Activated T-helper 1 cell treated with anti-CD3 and anti-CD28 coated beads, Interleukin-12 subunit alpha, Interleukin-12 subunit beta, Interleukin-2, Interleukin-4 antibody, amounts not matched to agents 30 ng/mL and 10 ng/mL and 1 ng/mL, durations not matched to agents 14 hours and 24 hours and 36 hours (primary cell): Measurements from ENCODE around the gene CACNA1E. TPM values are rescaled to one million over a fixed set of nuclear protein-coding genes. Genes with fewer than 3 reads are reported as not detected.

Experiments used
- DNase-seq: peaks from one replicate; pipeline ENCODE4 v3.0.0; 2021; ENCODE audit warnings: low spot score
- H3K27ac Mint-ChIP-seq: one replicate; pipeline ENCODE4 v1.8.0; 2021; ENCODE audit warnings: mild to moderate bottlenecking, mixed read lengths
- H3K27me3 Mint-ChIP-seq: one replicate; pipeline ENCODE4 v1.8.0; 2022; ENCODE audit warnings: mild to moderate bottlenecking, moderate library complexity, mixed read lengths; ENCODE audit not compliant: insufficient read depth
- H3K36me3 Mint-ChIP-seq: one replicate; pipeline ENCODE4 v1.8.0; 2021; ENCODE audit warnings: low read depth, mixed read lengths
- H3K4me1 Mint-ChIP-seq: one replicate; pipeline ENCODE4 v1.8.0; 2021; ENCODE audit warnings: low read depth, mixed read lengths
- H3K4me3 Mint-ChIP-seq: one replicate; pipeline ENCODE4 v1.8.0; 2021; ENCODE audit warnings: mild to moderate bottlenecking, moderate library complexity, mixed read lengths
- H3K9me3 Mint-ChIP-seq: one replicate; pipeline ENCODE4 v1.8.0; 2021; ENCODE audit warnings: mixed read lengths
- intact Hi-C: fragments of 100-400 bp; cut with micrococcal nuclease; formaldehyde crosslinking; loops from one replicate; pipeline ENCODE4 v1.15.1; 2024
- total RNA-seq: library from RNA; stranded (reverse); gene quantifications from 2 replicates; pipeline ENCODE4 v1.2.3, GENCODE V29; 2022

Gene CACNA1E
- total RNA-seq, 1 donor from 2014 or later: not detected

DNA sequence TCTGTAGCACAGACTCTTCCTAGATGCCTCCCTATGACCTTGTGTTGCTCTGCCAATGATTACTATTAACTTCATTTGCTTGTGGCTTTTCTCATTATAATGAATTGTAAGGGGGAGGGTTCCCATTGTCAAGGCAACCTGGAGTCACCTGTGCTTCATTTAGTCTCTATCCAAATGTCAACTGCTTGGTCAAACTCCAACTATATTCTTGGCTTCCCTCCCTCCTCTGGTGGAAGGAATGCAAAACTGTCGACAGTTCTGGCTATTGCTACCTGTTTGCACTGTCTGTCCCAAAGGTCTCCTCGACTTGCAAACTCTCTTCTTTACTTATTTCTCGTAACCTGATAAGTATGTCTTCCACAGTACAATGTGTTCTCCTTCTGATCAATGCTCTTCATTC, 100.3 kb downstream of the CACNA1E start:
- Mint-ChIP-seq H3K27ac (no peak overlapping the region), H3K4me1 (no peaks in the 10 kb centered on the region), H3K36me3 (no peaks in the 10 kb centered on the region), H3K27me3 (peaks cover 4% of the 10 kb centered on the region), H3K4me3 (no peak overlapping the region), H3K9me3 (no peaks in the 10 kb centered on the region)
- intact Hi-C loops: no loop called here
- DNase-seq: no peak

DNA sequence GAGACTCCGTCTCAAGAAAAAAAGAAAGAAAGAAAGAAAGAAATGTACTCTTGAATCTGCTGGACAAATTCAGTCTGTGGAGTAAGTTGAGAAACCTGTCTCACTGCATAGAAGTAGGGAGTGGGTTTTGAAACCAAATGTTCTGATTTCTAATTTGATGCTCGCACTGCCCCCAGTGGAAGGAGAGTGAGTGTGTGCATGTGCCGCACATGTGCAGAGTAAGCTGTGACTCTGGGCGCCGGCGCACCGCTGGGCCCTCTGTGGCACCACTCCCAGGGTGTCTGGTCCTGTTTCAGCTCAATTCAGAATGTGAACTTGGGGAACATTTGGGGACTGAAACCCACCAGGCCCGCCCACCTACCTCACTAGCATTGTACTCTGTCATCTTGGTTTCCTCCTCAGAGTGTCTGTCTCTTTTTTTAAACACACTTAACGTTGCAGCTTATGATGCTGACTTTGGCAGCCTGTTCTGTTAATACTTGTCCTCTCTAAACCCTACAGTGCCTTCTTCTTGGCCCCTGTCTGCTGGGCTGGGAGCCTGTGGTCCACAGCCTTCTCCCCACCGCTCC, 104.6 kb downstream of the CACNA1E start:
- H3K36me3 Mint-ChIP-seq: no peaks in the 10 kb centered on the region
- no peak overlapping the region for H3K27ac Mint-ChIP-seq
- peaks cover 7% of the 10 kb centered on the region for H3K27me3 Mint-ChIP-seq
- DNase-seq: no peak
- H3K4me3 Mint-ChIP-seq: no peak overlapping the region
- intact Hi-C loops: no loop called here
- H3K4me1 Mint-ChIP-seq: no peaks in the 10 kb centered on the region
- H3K9me3 Mint-ChIP-seq: no peaks in the 10 kb centered on the region

DNA sequence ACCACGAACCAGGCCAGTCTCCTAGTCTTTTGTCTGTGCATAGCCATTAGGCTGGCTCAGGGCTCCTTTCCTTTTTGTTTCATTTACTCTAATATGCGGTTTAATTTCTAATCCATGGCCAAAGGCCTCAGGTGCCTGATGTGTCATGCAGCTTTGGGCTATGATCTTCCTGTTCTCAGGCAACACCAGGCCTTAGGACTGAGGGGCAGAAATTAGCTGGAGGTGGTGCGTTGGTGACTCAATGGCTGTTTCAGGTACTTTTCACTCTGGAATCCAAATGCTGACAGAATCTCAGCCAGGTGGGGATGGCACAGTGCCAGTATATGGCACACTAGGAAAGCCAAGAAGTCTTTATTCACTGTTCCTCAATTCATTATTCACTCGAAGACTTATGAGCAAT, 105.3 kb downstream of the CACNA1E start:
- intact Hi-C loops: no loop called here
- H3K9me3 Mint-ChIP-seq: no peaks in the 10 kb centered on the region
- DNase-seq: no peak
- H3K36me3 Mint-ChIP-seq: no peaks in the 10 kb centered on the region
- no peak overlapping the region for H3K4me3 Mint-ChIP-seq
- no peak overlapping the region for H3K27ac Mint-ChIP-seq
- H3K4me1 Mint-ChIP-seq: no peaks in the 10 kb centered on the region
- peaks cover 5% of the 10 kb centered on the region for H3K27me3 Mint-ChIP-seq

DNA sequence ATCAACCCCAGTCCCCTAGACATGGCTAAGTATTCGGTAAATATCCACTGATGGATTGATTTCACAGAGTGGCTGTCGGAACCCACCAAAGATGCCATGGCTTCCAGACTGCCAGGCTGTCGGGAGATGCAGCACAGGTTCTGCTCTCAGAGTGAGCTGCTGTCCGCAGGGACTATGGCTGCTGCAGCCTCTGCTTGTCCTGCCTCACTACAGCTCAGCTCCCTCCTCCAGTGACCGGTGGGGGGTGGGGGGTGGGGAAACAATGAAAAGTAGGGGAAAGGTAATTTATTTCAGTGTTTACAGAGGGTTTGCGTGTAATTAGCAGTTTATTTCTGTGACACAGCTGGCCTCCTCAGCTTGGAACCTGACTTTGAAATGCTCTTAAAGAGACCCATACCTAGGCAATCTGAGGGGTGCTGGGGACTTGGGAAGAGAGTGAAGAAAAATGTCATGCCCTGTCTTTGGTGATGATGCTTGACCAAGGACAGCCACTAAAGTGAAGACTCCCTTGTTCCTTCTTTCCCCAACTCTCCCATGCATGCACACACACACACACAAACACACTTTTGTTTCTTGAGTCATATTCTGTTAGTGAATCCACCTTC, 109.0 kb downstream of the CACNA1E start:
- Mint-ChIP-seq H3K4me1 (no peaks in the 10 kb centered on the region), H3K27me3 (peaks cover 5% of the 10 kb centered on the region), H3K4me3 (no peak overlapping the region), H3K9me3 (no peaks in the 10 kb centered on the region), H3K27ac (no peak overlapping the region), H3K36me3 (no peaks in the 10 kb centered on the region)
- no peak for DNase-seq
- intact Hi-C loops: no loop called here

DNA sequence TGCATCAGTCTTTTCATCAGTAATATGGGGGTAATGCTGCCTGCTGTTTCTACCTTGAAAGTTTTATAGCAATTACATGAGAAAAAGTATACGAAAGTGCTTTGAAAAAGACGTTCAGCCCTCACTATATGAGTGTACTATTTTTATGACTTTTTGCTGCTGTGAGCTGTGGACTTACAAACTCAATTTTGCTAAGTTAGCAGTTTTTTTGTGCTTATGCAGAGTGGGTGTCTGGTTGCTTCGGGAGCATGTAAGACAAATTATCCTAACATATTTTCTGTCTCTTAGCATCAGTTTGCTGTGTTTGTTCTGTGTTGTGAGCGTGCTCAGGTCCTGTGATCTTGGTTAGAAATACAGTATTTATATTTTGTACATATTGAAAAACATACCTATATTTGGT, 109.7 kb downstream of the CACNA1E start:
- no peaks in the 10 kb centered on the region for H3K36me3 Mint-ChIP-seq
- intact Hi-C loops: no loop called here
- no peaks in the 10 kb centered on the region for H3K9me3 Mint-ChIP-seq
- no peaks in the 10 kb centered on the region for H3K4me1 Mint-ChIP-seq
- H3K27ac Mint-ChIP-seq: no peak overlapping the region
- no peak for DNase-seq
- no peak overlapping the region for H3K4me3 Mint-ChIP-seq
- peaks cover 5% of the 10 kb centered on the region for H3K27me3 Mint-ChIP-seq

DNA sequence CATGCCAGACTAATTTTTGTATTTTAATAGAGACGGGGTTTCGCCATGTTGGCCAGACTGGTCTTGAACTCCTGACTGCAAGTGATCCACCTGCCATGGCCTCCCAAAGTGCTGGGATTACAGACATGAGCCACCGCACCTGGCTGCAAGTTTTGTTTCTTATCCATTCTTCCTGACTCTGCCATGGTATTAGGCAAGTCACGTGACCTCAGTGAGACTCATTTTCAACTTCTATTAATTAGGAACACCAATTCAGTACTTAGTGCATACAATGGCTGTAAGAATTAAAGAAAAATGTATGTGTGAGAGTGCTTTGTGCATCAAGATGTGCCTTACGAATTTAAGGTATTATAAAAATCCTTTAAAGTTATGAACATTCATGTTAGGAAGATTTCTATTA, 111.2 kb downstream of the CACNA1E start:
- H3K9me3 Mint-ChIP-seq: no peaks in the 10 kb centered on the region
- peaks cover 5% of the 10 kb centered on the region for H3K27me3 Mint-ChIP-seq
- no peaks in the 10 kb centered on the region for H3K4me1 Mint-ChIP-seq
- intact Hi-C loops: no loop called here
- no peak overlapping the region for H3K27ac Mint-ChIP-seq
- DNase-seq: no peak
- no peaks in the 10 kb centered on the region for H3K36me3 Mint-ChIP-seq
- no peak overlapping the region for H3K4me3 Mint-ChIP-seq

DNA sequence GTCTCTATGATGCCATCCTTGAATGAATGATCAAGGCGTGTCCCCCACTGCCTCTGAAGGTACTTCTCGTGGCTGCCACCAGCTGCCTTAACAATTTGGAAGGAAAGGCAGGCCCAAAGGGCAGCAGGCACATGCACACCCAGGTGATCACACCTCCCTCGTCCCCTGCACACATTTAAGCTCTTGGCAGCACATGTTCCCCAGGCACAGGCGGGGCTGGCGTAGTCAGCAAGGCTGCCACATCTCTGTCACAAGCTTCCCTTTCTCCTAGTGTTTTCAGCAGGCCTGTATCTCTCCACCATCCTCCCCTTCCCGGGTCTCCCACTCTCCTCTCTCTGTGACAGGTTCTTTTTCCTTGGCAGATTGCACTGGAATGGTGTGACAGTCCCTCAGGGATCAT, 111.9 kb downstream of the CACNA1E start:
- peaks cover 5% of the 10 kb centered on the region for H3K27me3 Mint-ChIP-seq
- no peak overlapping the region for H3K4me3 Mint-ChIP-seq
- no peak overlapping the region for H3K27ac Mint-ChIP-seq
- DNase-seq: no peak
- H3K4me1 Mint-ChIP-seq: no peaks in the 10 kb centered on the region
- intact Hi-C loops: no loop called here
- no peaks in the 10 kb centered on the region for H3K36me3 Mint-ChIP-seq
- no peaks in the 10 kb centered on the region for H3K9me3 Mint-ChIP-seq

DNA sequence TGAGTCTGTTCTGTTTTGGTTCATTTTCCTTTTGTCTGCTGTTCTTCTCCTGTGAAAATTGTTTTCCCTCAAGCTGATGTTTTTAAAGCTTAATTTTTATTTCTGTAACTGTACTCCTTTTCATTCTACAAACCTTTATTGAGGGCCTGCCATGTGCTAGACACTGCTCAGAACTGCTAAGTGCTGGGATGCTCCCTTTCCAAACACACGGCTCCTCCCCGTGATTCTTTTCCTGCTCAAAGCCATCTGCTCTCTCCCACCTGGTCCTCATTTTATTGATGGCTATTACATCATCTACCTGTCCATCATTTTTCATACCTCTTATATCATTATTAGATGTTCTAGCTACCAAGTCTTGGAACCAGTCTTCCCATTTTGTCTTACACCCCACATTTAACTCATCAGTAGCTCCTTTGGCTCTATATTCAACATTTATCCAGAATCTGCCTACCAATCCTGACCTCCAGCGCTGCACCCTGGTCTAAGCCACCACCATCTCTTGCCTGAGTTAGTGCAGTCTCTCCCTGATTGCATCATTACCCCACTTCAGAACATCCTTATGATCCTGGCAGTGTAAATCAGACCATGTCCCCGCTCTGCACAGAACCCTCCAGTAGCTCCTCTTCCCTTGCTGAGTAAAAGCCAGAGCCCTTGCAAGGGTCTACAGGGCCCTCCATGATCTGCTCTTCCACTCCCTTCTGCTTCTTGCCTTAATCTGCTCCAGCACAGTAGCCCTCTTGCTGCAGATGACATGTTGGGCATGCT, 118.1 kb downstream of the CACNA1E start:
- Mint-ChIP-seq H3K4me3 (no peak overlapping the region), H3K4me1 (no peaks in the 10 kb centered on the region), H3K27me3 (peaks cover 4% of the 10 kb centered on the region), H3K9me3 (no peaks in the 10 kb centered on the region), H3K36me3 (no peaks in the 10 kb centered on the region), H3K27ac (no peak overlapping the region)
- no peak for DNase-seq
- intact Hi-C loops: no loop called here

DNA sequence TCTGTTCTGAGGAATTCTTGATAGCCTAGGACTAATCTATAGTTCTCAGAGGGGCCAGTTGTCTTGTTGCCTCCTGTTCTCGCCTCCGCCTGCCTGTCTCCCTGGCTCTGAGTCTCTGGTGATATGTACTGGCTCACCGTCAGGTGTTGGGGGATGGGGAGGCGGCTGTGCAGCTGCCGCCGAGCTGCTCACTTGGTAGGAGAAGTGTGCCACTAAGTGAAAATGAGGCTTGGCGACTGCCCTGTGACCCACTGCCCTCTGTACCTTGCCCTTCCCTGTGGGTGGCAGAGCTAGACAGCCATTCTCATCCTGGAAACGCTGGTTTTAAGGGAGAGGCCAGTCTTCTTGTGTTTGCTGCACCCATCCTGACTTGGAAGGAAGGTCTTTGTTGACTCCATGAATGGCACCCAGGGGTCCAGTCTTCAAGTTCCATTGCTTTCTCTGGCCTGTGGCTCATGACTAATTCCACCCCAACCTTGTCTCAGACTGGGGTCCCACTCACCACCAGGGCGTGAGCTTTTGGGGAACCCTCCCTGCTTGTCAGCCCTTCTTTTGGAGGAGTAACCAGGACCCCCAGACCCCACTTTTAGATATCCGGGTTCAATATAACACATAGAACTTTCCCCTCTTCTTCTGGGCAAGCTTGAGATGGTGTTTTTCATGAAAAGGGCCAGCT, 120.6 kb downstream of the CACNA1E start:
- Mint-ChIP-seq H3K4me1 (no peaks in the 10 kb centered on the region), H3K4me3 (no peak overlapping the region), H3K9me3 (no peaks in the 10 kb centered on the region), H3K27me3 (peaks cover 4% of the 10 kb centered on the region), H3K27ac (no peak overlapping the region), H3K36me3 (no peaks in the 10 kb centered on the region)
- DNase-seq: no peak
- intact Hi-C loops: no loop called here

DNA sequence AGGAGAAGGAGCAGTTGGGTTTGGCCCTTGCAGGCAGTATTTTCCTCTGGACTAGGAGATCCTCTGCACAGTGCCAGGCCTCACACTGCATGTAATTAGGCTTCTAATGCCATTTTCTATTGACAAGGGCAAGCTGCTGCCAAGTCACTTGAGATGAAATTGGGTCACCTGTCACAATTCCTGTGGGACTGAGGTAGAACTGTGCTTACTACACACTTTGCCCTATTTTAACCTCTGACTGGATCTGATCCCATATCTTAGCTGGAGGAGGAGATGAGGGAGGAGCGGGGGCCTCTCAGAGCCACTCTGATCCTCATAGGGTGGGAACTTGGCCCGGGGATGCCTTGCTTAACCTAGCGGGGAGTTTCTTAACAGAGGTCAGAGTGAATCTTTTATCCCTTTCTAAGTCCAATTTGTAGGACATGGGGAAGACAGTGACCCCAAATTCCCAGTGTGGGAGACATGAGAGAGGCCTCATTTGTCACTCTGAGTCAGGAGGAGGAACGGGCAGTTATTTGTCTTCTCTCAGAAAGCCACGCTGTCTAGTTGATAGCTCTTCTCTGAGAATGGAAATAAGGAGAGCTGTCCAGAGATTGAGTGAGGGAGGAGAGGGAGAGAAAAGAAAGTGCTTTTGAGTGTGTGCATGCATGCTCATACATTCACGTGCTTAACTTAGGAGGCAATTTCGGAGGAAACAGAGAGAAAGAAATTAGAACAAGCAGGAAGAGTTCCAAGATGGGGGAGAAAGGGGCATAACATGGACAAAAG, 121.3 kb downstream of the CACNA1E start:
- Mint-ChIP-seq H3K9me3 (no peaks in the 10 kb centered on the region), H3K4me3 (no peak overlapping the region), H3K27ac (no peak overlapping the region), H3K36me3 (no peaks in the 10 kb centered on the region), H3K27me3 (peaks cover 4% of the 10 kb centered on the region), H3K4me1 (no peaks in the 10 kb centered on the region)
- intact Hi-C loops: no loop called here
- no peak for DNase-seq

DNA sequence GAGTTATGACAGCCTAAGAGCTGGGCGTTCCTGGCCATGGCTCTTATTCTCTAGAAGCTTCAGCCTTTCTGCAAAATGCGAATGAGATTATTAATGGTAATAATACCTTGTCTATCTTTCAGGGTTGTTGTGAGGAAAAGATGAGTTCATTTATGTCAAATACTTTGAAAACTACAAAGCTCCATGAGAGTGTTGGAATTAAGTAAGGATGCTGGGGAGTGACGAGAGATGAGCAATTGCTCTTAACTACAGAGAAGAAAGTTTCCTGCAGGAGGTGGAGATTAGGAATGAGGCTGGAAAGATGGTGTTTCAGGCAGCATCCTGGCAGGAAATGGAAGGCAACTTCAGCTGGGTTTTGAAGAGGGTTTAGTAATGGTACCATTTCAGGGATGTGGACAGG, 124.2 kb downstream of the CACNA1E start:
- H3K9me3 Mint-ChIP-seq: no peaks in the 10 kb centered on the region
- H3K4me1 Mint-ChIP-seq: no peaks in the 10 kb centered on the region
- H3K27ac Mint-ChIP-seq: no peak overlapping the region
- no peak overlapping the region for H3K4me3 Mint-ChIP-seq
- no peak for DNase-seq
- no peaks in the 10 kb centered on the region for H3K36me3 Mint-ChIP-seq
- intact Hi-C loops: no loop called here
- H3K27me3 Mint-ChIP-seq: no peaks in the 10 kb centered on the region

DNA sequence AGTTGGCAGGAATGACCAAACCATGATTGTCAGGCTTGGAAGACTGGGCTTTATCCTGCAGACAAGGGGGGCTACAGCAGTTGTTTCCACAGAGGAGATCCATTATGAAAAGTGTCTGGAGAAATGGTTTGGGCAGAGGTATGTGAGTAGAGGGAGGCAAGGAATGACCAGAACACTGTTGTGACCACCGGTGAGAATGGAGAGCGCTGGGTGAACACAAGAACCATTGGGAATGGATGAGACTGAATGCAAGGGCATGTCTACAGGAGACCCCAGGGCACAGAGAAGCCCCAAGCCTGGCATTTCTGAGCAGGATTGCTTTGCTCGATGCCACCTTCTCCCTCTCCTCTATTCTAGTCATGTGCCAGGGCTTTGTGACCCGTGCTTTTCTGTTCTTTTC, 125.1 kb downstream of the CACNA1E start:
- DNase-seq: no peak
- no peak overlapping the region for H3K4me3 Mint-ChIP-seq
- no peaks in the 10 kb centered on the region for H3K4me1 Mint-ChIP-seq
- no peak overlapping the region for H3K27ac Mint-ChIP-seq
- H3K9me3 Mint-ChIP-seq: no peaks in the 10 kb centered on the region
- intact Hi-C loops: no loop called here
- no peaks in the 10 kb centered on the region for H3K36me3 Mint-ChIP-seq
- H3K27me3 Mint-ChIP-seq: no peaks in the 10 kb centered on the region

DNA sequence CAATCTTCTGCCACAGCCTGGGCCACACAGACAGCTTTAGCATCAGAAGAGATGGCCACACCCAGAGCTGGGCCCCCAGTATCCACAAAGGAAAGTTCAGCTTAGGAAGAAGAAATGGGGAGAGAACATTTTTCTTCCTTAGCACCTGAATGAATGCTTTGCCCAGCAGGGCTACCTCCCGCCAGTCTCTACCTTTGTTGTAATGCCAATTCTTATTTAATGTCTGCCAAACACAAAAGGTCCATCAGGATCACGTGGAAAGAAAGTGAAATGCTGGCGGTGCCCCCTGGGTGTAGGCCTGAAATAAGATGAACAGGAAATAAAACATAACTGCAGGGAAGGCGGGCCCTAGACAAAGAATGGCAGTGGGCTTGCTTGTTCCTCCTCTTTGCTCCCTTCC, 125.6 kb downstream of the CACNA1E start:
- intact Hi-C loops: no loop called here
- Mint-ChIP-seq H3K36me3 (no peaks in the 10 kb centered on the region), H3K4me3 (no peak overlapping the region), H3K9me3 (no peaks in the 10 kb centered on the region), H3K27ac (no peak overlapping the region), H3K4me1 (no peaks in the 10 kb centered on the region), H3K27me3 (no peaks in the 10 kb centered on the region)
- no peak for DNase-seq
